B cell (primary cell): Measurements from ENCODE around the gene TOGARAM1. TPM values are rescaled to one million over a fixed set of nuclear protein-coding genes. Genes with fewer than 3 reads are reported as not detected.

Experiments
- ATAC-seq: fragments of 200-7000 bp; cut with Tn5 transposase; one replicate; pipeline ENCODE4 v1.10.0; 2021; ENCODE audit warnings: low read depth, mild to moderate bottlenecking, moderate number of reproducible peaks, moderate library complexity
- CTCF ChIA-PET: fragments of 350-600 bp; sonication (Branson Sonifier 250); formaldehyde crosslinking; loops from one replicate; lab custom pipeline; 2021; ENCODE audit warnings: antibody characterized with exemption, inconsistent platforms; lab: Charles Lee
- POLR2A ChIA-PET: fragments of 350-600 bp; sonication (Branson Sonifier 250); formaldehyde crosslinking; loops from one replicate; lab custom pipeline; 2021; ENCODE audit warnings: antibody characterized with exemption; lab: Charles Lee
- DNase-seq: peaks from one replicate; pipeline ENCODE4 v3.0.0; 2013
- H2AFZ ChIP-seq: 2 replicates; pipeline ENCODE4 v1.6.1; 2012; ENCODE audit warnings: mild to moderate bottlenecking, low read depth, low read length; ENCODE audit not compliant: insufficient read depth, poor library complexity, severe bottlenecking
- H3K27ac ChIP-seq, 2 donors: 1 replicate in 1 of 2; 2 replicates in 1 of 2; pipeline ENCODE4 v1.5.1; 2012 to 2013; ENCODE audit warnings: low read length in 2 of 2, mild to moderate bottlenecking in 2 of 2, moderate library complexity in 1 of 2
- H3K27me3 ChIP-seq, 4 experiments: fragments of 200-600 bp in 1 of 4; sonication (generic) in 1 of 4; replicated peaks in 1 of 4; 1 replicate in 2 of 4; 2 replicates in 2 of 4; pipeline versions ENCODE4 v1.6.1 to v1.7.0; 2013 to 2016; ENCODE audit warnings: low read length in 3 of 4, mild to moderate bottlenecking in 2 of 4, mixed read lengths in 1 of 4, moderate library complexity in 1 of 4; ENCODE audit not compliant: insufficient read depth in 4 of 4, control insufficient read depth in 3 of 4; ENCODE audit errors: control extremely low read depth in 1 of 4
- H3K36me3 ChIP-seq, 2 experiments: replicated peaks in 1 of 2; 1 replicate in 1 of 2; 2 replicates in 1 of 2; pipeline versions ENCODE4 v1.6.1 to v1.7.1; 2013; ENCODE audit warnings: low read length in 1 of 2; ENCODE audit not compliant: insufficient read depth in 2 of 2, control insufficient read depth in 1 of 2; ENCODE audit errors: control extremely low read depth in 1 of 2, extremely low read depth in 1 of 2
- H3K4me1 ChIP-seq, 2 donors: fragments of 200-600 bp in 1 of 2; sonication (generic) in 1 of 2; 1 replicate in 1 of 2; 2 replicates in 1 of 2; pipeline versions ENCODE4 v1.5.1 to v1.6.1; 2013 to 2017; ENCODE audit warnings: low read length in 2 of 2; ENCODE audit not compliant: control insufficient read depth in 2 of 2, insufficient read depth in 2 of 2
- H3K4me2 ChIP-seq: replicated peaks from 2 replicates; pipeline ENCODE3; 2012; ENCODE audit warnings: mild to moderate bottlenecking, low read depth, low read length; ENCODE audit not compliant: poor library complexity, severe bottlenecking
- H3K4me3 ChIP-seq, 5 experiments: fragments of 200-600 bp in 1 of 5; sonication (generic) in 1 of 5; 1 replicate in 3 of 5; 2 replicates in 2 of 5; pipeline versions ENCODE4 v1.5.1 to v1.7.0; 2011 to 2016; ENCODE audit warnings: low read length in 4 of 5, mild to moderate bottlenecking in 4 of 5, low read depth in 2 of 5, control low read depth in 1 of 5, moderate library complexity in 1 of 5; ENCODE audit not compliant: insufficient read depth in 1 of 5; ENCODE audit errors: control extremely low read depth in 1 of 5, extremely low read depth in 1 of 5
- H3K79me2 ChIP-seq: fragments of 200-600 bp; sonication (generic); one replicate; pipeline ENCODE4 v1.6.0; 2016; ENCODE audit warnings: low read length; ENCODE audit not compliant: control insufficient read depth, insufficient read depth
- H3K9ac ChIP-seq: fragments of 200-600 bp; sonication (generic); 2 replicates; pipeline ENCODE4 v1.6.1; 2017; ENCODE audit warnings: mild to moderate bottlenecking, low read length, moderate library complexity
- H3K9me3 ChIP-seq, 3 donors: one replicate each; pipeline versions ENCODE4 v1.6.1 to v1.7.1; 2013; ENCODE audit warnings: low read length in 2 of 3; ENCODE audit not compliant: control insufficient read depth in 2 of 3, insufficient read depth in 1 of 3; ENCODE audit errors: control extremely low read depth in 1 of 3
- H4K20me1 ChIP-seq: 2 replicates; pipeline ENCODE4 v1.6.0; 2012; ENCODE audit warnings: mild to moderate bottlenecking, low read length; ENCODE audit not compliant: insufficient read depth, control insufficient read depth, poor library complexity, severe bottlenecking
- H3K27ac Mint-ChIP-seq: one replicate; pipeline ENCODE4 v1.8.0; 2021; ENCODE audit warnings: mixed read lengths
- H3K27me3 Mint-ChIP-seq: one replicate; pipeline ENCODE4 v1.8.0; 2021; ENCODE audit warnings: mixed read lengths
- H3K4me1 Mint-ChIP-seq: one replicate; pipeline ENCODE4 v1.8.0; 2021; ENCODE audit warnings: mixed read lengths
- H3K4me3 Mint-ChIP-seq: one replicate; pipeline ENCODE4 v1.8.0; 2021; ENCODE audit warnings: mixed read lengths
- H3K9me3 Mint-ChIP-seq: one replicate; pipeline ENCODE4 v1.8.0; 2022; ENCODE audit warnings: mixed read lengths; ENCODE audit not compliant: insufficient read depth
- CTCF ChIP-seq: fragments of 200-600 bp; IDR thresholded peaks from one replicate; pipeline ENCODE4 v1.8.0; 2022; ENCODE audit warnings: antibody characterized with exemption, mild to moderate bottlenecking
- EZH2 ChIP-seq: IDR thresholded peaks from 2 replicates; pipeline ENCODE4 v1.6.1; 2012; ENCODE audit warnings: borderline replicate concordance, low read depth, mild to moderate bottlenecking, moderate library complexity, low read length; ENCODE audit not compliant: insufficient read depth, poor library complexity, severe bottlenecking
- WGBS: methylation state at CpG from one replicate; pipeline ENCODE4 v1.1.5; 2013; ENCODE audit warnings: missing lambda C conversion rate; ENCODE audit not compliant: insufficient coverage; 5-methylcytosine and 5-hydroxymethylcytosine counted together
- intact Hi-C: fragments of 100-400 bp; cut with micrococcal nuclease; formaldehyde crosslinking; loops from one replicate; pipeline ENCODE4 v1.10.0; 2022
- polyA plus RNA-seq: library from polyadenylated mRNA; depleted of rRNA; stranded (reverse); fragments of >200 nt; gene quantifications from 2 replicates; pipeline ENCODE4 v1.2.3, GENCODE V29; 2012
- total RNA-seq, 2 donors: library from RNA; stranded (reverse); fragments of 120-200 nt in 1 of 2; gene quantifications; 1 replicate in 1 of 2; 2 replicates in 1 of 2; pipeline versions ENCODE4 v1.2.3 to v1.2.4, GENCODE V29; 2013 to 2022

TOGARAM1 gene
- total and polyA plus RNA-seq, 2 donors (not counting 1 experiment from before 2014, with no cell fraction given), result 3.4 to 23.9 TPM

- H3K27me3 Mint-ChIP-seq, result no peaks in the 10 kb centered on the region
- no peaks in the 10 kb centered on the region for H3K79me2 ChIP-seq
- H3K9me3 Mint-ChIP-seq, result no peaks in the 10 kb centered on the region
- CTCF ChIA-PET, result interaction anchor here (0.6 kb wide), 1 partner anchor 12 kb away, joined by 4 read pairs; no protein-coding TSS in a partner anchor
- TF ChIP-seq CTCF, result no peak
- no peak for TF ChIP-seq EZH2
- peaks cover 0 to 9% (median 0%) of the 10 kb centered on the region in 3 donors for H3K9me3 ChIP-seq
- H3K4me3 ChIP-seq, result no peak overlapping the region
- intact Hi-C loops, result no loop called here
- ATAC-seq (no peak), DNase-seq (no peak)
- no peaks in the 10 kb centered on the region for H3K4me1 ChIP-seq
- no peak overlapping the region for H3K4me3 Mint-ChIP-seq
- H3K9ac ChIP-seq, result no peak overlapping the region
- peaks cover 0 to 19% of the 10 kb centered on the region in 2 experiments for H3K36me3 ChIP-seq
- POLR2A ChIA-PET, result no interaction called here
- no peaks in the 10 kb centered on the region for H3K27me3 ChIP-seq
- no peaks in the 10 kb centered on the region for H4K20me1 ChIP-seq
- 100% methylated on average over 5 of the region's 5 CpGs for WGBS
- H3K27ac Mint-ChIP-seq, result no peak overlapping the region
- no peak overlapping the region for H2AFZ ChIP-seq
- no peaks in the 10 kb centered on the region for H3K4me1 Mint-ChIP-seq
- no peak overlapping the region for H3K27ac ChIP-seq
- no peak overlapping the region for H3K4me2 ChIP-seq
These were observed 76.9 kb downstream of the TOGARAM1 start for GRCh38 chr14:45038865-45039264.

GRCh38 chr14:45039390-45039789 is 77.4 kb downstream of the TOGARAM1 start:
- ATAC-seq, result no peak
- peaks cover 0 to 19% of the 10 kb centered on the region in 2 experiments for H3K36me3 ChIP-seq

More at GRCh38 chr14:45039390-45039789, 77.4 kb downstream of the TOGARAM1 start:
- no peaks in the 10 kb centered on the region for H3K79me2 ChIP-seq
- Mint-ChIP-seq H3K4me1 (no peaks in the 10 kb centered on the region), H3K9me3 (no peaks in the 10 kb centered on the region), H3K4me3 (no peak overlapping the region), H3K27me3 (no peaks in the 10 kb centered on the region), H3K27ac (no peak overlapping the region)
- H3K27me3 ChIP-seq, result no peaks in the 10 kb centered on the region
- H3K9ac ChIP-seq, result no peak overlapping the region
- H3K4me1 ChIP-seq, result no peaks in the 10 kb centered on the region
- H3K9me3 ChIP-seq, result peaks cover 0 to 9% (median 0%) of the 10 kb centered on the region in 3 donors
- H2AFZ ChIP-seq, result no peak overlapping the region
- 100% methylated on average over 2 of the region's 2 CpGs for WGBS
- ChIA-PET POLR2A (no interaction called here), CTCF (no interaction called here)
- DNase-seq, result no peak
- intact Hi-C loops, result no loop called here
- H3K4me2 ChIP-seq, result no peak overlapping the region
- no peaks in the 10 kb centered on the region for H4K20me1 ChIP-seq
- TF ChIP-seq CTCF, result no peak
- H3K4me3 ChIP-seq, result no peak overlapping the region
- no peak overlapping the region for H3K27ac ChIP-seq
